Hepatocyte (in vitro differentiated cells): Measurements from ENCODE around the gene NEAT1. TPM values are rescaled to one million over a fixed set of nuclear protein-coding genes. Genes with fewer than 3 reads are reported as not detected.
"Not testable (repeated sequence)": the region's sequence is repeated elsewhere in the genome, so short reads cannot be mapped to it uniquely, and the experiment has no call there.

ENCODE experiments used
- DNase-seq: peaks from one replicate; pipeline ENCODE4 v3.0.0-alpha.2; 2016; ENCODE audit warnings: low spot score
- H2AFZ ChIP-seq: fragments of 200-600 bp; sonication (generic); 2 replicates; pipeline ENCODE4 v1.6.0; 2016; ENCODE audit warnings: antibody characterized with exemption, mild to moderate bottlenecking
- H3K27ac ChIP-seq: fragments of 200-600 bp; sonication (generic); 2 replicates; pipeline ENCODE4 v1.5.1; 2016; ENCODE audit warnings: mild to moderate bottlenecking
- H3K27me3 ChIP-seq: fragments of 200-600 bp; sonication (generic); 2 replicates; pipeline ENCODE4 v1.6.1; 2016
- H3K36me3 ChIP-seq: fragments of 200-600 bp; sonication (generic); replicated peaks from 2 replicates; pipeline ENCODE4 v1.5.1; 2016; ENCODE audit warnings: low read depth; ENCODE audit not compliant: insufficient read depth
- H3K4me1 ChIP-seq: fragments of 200-600 bp; sonication (generic); 2 replicates; pipeline ENCODE4 v1.5.1; 2016; ENCODE audit warnings: mild to moderate bottlenecking, moderate library complexity; ENCODE audit not compliant: insufficient read depth
- H3K4me2 ChIP-seq: fragments of 200-600 bp; sonication (generic); 2 replicates; pipeline ENCODE4 v1.6.0; 2016
- H3K4me3 ChIP-seq: fragments of 200-600 bp; sonication (generic); 2 replicates; pipeline ENCODE4 v1.5.1; 2016; ENCODE audit warnings: mild to moderate bottlenecking
- H3K79me2 ChIP-seq: fragments of 200-600 bp; sonication (generic); 2 replicates; pipeline ENCODE4 v1.6.0; 2017; ENCODE audit warnings: mild to moderate bottlenecking
- H3K9me2 ChIP-seq: fragments of 200-600 bp; sonication (generic); replicated peaks from 2 replicates; pipeline ENCODE4 v1.6.0; 2017; ENCODE audit warnings: mild to moderate bottlenecking; ENCODE audit not compliant: insufficient read depth
- H3K9me3 ChIP-seq: fragments of 200-600 bp; sonication (generic); 2 replicates; pipeline ENCODE4 v1.5.1; 2016; ENCODE audit warnings: low read depth, mild to moderate bottlenecking
- H4K20me1 ChIP-seq: fragments of 200-600 bp; sonication (generic); 2 replicates; pipeline ENCODE4 v1.6.0; 2016; ENCODE audit warnings: mild to moderate bottlenecking; ENCODE audit not compliant: insufficient read depth, poor library complexity, severe bottlenecking
- EZH2 ChIP-seq: fragments of 200-600 bp; sonication (generic); IDR thresholded peaks from 2 replicates; pipeline ENCODE4 v1.6.1; 2016; ENCODE audit warnings: antibody characterized with exemption, mild to moderate bottlenecking, borderline replicate concordance
- EZH2phosphoT487 ChIP-seq: fragments of 200-600 bp; sonication (generic); IDR thresholded peaks from one replicate; pipeline ENCODE4 v1.6.1; 2018; ENCODE audit warnings: antibody characterized with exemption, mild to moderate bottlenecking, low read depth, moderate library complexity; ENCODE audit not compliant: unreplicated experiment, severe bottlenecking
- WGBS: methylation state at CpG from one replicate; pipeline ENCODE4 v1.1.6; 2016; ENCODE audit warnings: low lambda C conversion rate; ENCODE audit errors: missing lambda C conversion rate; 5-methylcytosine and 5-hydroxymethylcytosine counted together
- polyA plus RNA-seq: library from polyadenylated mRNA; unstranded; fragments of >200 nt; fragmentation: Nextera tagmentation; extraction: Ambion mirVana; gene quantifications from 2 replicates; pipeline ENCODE4 v1.2.1, GENCODE V29; 2016
- total RNA-seq: library from RNA; depleted of rRNA; stranded (reverse); fragments of >200 nt; gene quantifications from 2 replicates; pipeline ENCODE4 v1.2.3, GENCODE V29; 2014
- TF ChIP-seq, protein P1 (sequence below): fragments of 200-600 bp; sonication (generic); IDR thresholded peaks from 2 replicates; pipeline ENCODE4 v1.5.1; 2016; ENCODE audit warnings: antibody characterized with exemption, mild to moderate bottlenecking; ENCODE audit not compliant: poor library complexity

NEAT1 gene
- total and polyA plus RNA-seq, 2 experiments from 2014 or later, result 130 to 168 TPM

DNA sequence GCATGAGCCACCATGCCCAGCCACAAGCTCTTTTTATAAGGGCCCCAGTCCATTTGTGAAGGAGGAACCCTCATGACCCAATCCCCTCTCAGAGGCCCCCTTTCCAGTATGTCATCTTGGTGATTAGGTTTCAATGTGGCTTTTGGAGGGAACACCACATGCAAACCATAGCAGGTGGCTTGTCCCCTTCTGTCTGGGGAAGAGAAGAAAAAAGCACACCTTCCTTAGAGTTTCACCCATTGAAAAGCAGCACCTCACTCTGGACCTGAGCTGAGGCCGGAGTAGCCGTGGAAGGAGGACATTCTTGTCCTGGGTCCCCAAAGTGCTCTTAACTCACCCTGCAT, 25.4 kb downstream of the NEAT1 start:
- 93% methylated on average over 2 of the region's 2 CpGs for WGBS
- H3K9me2 ChIP-seq, result no peaks in the 10 kb centered on the region
- peaks cover 10% of the 10 kb centered on the region for H3K4me1 ChIP-seq
- no peak overlapping the region for H2AFZ ChIP-seq
- no peaks in the 10 kb centered on the region for H3K9me3 ChIP-seq
- no peak for DNase-seq
- peaks cover 9% of the 10 kb centered on the region for H4K20me1 ChIP-seq
- no peaks in the 10 kb centered on the region for H3K36me3 ChIP-seq
- no peaks in the 10 kb centered on the region for H3K27me3 ChIP-seq
- H3K27ac ChIP-seq, result peak overlapping the region; percentile 53
- H3K79me2 ChIP-seq, result peaks cover under 1% of the 10 kb centered on the region
- TF ChIP-seq EZH2 (no peak), EZH2phosphoT487 (no peak)
- TF ChIP-seq, protein P1, sequence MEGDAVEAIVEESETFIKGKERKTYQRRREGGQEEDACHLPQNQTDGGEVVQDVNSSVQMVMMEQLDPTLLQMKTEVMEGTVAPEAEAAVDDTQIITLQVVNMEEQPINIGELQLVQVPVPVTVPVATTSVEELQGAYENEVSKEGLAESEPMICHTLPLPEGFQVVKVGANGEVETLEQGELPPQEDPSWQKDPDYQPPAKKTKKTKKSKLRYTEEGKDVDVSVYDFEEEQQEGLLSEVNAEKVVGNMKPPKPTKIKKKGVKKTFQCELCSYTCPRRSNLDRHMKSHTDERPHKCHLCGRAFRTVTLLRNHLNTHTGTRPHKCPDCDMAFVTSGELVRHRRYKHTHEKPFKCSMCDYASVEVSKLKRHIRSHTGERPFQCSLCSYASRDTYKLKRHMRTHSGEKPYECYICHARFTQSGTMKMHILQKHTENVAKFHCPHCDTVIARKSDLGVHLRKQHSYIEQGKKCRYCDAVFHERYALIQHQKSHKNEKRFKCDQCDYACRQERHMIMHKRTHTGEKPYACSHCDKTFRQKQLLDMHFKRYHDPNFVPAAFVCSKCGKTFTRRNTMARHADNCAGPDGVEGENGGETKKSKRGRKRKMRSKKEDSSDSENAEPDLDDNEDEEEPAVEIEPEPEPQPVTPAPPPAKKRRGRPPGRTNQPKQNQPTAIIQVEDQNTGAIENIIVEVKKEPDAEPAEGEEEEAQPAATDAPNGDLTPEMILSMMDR, result no peak
- no peak overlapping the region for H3K4me3 ChIP-seq
- H3K4me2 ChIP-seq, result no peak overlapping the region

DNA sequence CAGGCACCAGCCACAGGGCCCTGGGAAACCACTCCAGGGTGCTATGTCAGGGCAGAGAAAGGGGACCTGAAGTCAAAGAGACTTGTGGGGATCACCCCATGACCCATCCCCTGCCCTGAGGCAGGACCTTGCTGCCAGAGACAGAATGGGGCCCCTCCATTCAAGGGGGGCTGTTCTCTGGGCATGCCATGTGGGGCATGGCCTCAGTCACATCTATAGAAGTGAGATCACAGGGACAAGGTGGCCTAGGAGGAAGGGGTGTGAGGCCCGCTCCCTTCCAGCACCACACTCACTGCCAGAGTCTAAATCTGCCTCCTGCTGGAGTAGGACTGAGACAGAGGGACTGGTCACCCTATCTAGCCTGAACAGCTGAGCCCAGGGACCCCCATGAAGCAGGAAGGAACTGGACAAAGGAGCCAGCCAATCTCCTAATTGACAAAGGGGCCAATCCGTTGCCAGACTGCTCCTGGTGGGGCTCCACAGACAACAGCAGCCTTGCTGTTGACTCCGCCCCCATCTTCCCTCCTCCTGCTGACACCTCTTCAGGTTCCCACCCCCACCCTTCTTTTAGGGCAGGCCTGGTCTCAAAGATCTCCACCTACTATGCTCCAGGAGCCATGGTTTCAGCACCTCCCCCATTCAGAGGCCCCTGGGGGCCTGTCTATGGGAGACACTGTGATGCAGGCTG, 26.0 kb downstream of the NEAT1 start:
- H3K27ac ChIP-seq, result peak overlapping the region; percentile 53

DNA sequence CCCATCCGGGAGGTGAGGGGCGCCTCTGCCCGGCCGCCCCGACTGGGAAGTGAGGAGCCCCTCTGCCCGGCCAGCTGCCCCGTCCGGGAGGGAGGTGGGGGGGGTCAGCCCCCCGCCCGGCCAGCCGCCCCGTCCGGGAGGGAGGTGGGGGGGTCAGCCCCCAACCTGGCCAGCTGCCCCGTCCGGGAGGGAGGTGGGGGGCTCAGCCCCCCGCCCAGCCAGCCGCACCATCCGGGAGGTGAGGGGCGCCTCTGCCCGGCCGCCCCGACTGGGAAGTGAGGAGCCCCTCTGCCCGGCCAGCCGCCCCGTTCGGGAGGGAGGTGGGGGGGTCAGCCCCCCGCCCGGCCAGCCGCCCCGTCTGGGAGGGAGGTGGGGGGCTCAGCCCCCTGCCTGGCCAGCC, 28.7 kb downstream of the NEAT1 start:
- Histone ChIP-seq H3K79me2 (peaks cover 21% of the 10 kb centered on the region), H3K4me1 (peaks cover 13% of the 10 kb centered on the region)
- not testable (repeated sequence) for H3K4me3 ChIP-seq, H3K27me3 ChIP-seq, H3K4me2 ChIP-seq, H2AFZ ChIP-seq, H3K27ac ChIP-seq, H3K9me3 ChIP-seq, H3K9me2 ChIP-seq, H4K20me1 ChIP-seq, DNase-seq, H3K36me3 ChIP-seq
- WGBS, result no CpG with 5 or more reads among the region's 30 CpGs

More for the DNA sequence above, 26.0 kb downstream of the NEAT1 start:
- H3K9me2 ChIP-seq, result no peaks in the 10 kb centered on the region
- H3K27me3 ChIP-seq, result no peaks in the 10 kb centered on the region
- DNase-seq, result peak; percentile 64
- H3K4me1 ChIP-seq, result peaks cover 9% of the 10 kb centered on the region
- peaks cover 3% of the 10 kb centered on the region for H4K20me1 ChIP-seq
- no peak overlapping the region for H3K4me2 ChIP-seq
- TF ChIP-seq EZH2phosphoT487 (no peak), EZH2 (no peak)
- TF ChIP-seq, protein P1, result no peak
- H3K36me3 ChIP-seq, result no peaks in the 10 kb centered on the region
- H3K9me3 ChIP-seq, result no peaks in the 10 kb centered on the region
- H3K4me3 ChIP-seq, result no peak overlapping the region
- H2AFZ ChIP-seq, result no peak overlapping the region
- WGBS, result 75% methylated on average over 3 of the region's 3 CpGs
- H3K79me2 ChIP-seq, result no peaks in the 10 kb centered on the region

DNA sequence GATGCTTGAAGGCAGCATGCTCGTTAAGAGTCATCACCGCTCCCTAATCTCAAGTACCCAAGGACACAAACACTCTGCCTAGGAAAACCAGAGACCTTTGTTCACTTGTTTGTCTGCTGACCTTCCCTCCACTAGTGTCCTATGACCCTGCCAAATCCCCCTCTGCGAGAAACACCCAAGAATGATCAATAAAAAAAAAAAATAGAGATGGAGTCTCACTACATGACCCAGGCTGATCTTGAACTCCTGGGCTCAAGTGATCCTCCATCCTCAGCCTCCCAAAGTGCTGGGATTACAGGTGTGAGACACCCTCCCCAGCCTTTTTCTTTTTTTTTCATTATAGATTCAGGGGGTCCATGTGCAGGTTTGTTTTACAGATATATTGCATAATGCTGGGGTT, 29.7 kb downstream of the NEAT1 start:
- WGBS, result 21% methylated on average over 3 of the region's 3 CpGs
- H3K4me3 ChIP-seq, H3K9me2 ChIP-seq, H3K4me2 ChIP-seq, H3K36me3 ChIP-seq, DNase-seq, H3K9me3 ChIP-seq, H3K27me3 ChIP-seq, H2AFZ ChIP-seq, H4K20me1 ChIP-seq: not testable (repeated sequence)
- Histone ChIP-seq H3K4me1 (peaks cover 13% of the 10 kb centered on the region), H3K79me2 (peaks cover 28% of the 10 kb centered on the region), H3K27ac (peak overlapping the region; percentile 79)
